HCT116 (cell line): ENCODE data around the gene TCF12. TPM values are rescaled to one million over a fixed set of nuclear protein-coding genes. Genes with fewer than 3 reads are reported as not detected.
"Not testable (repeated sequence)": the region's sequence is repeated elsewhere in the genome, so short reads cannot be mapped to it uniquely, and the experiment has no call there.

Experiments
- ATAC-seq: fragments of 200-7000 bp; cut with Tn5 transposase; 2 replicates; pipeline ENCODE4 v1.9.1; 2020; ENCODE audit warnings: mild to moderate bottlenecking, moderate library complexity
- BruUV-seq: library from RNA; stranded (reverse); fragments of 400-500 nt; replicated peaks from 2 replicates; lab custom pipeline; 2021; lab: Mats Ljungman, UMichigan
- CTCF ChIA-PET: fragments of 300-600 bp; sonication (Branson Sonifier 250); formaldehyde crosslinking; loops from one replicate; lab custom pipeline; 2021; ENCODE audit warnings: antibody characterized with exemption; lab: Charles Lee
- POLR2A ChIA-PET: fragments of 300-600, 350-600 bp; sonication (Branson Sonifier 250); formaldehyde crosslinking; loops from one replicate; lab custom pipeline; 2021; ENCODE audit warnings: antibody characterized with exemption; lab: Charles Lee
- RAD21 ChIA-PET, 2 experiments: fragments of 300-600 bp; sonication (Branson Sonifier 250); formaldehyde crosslinking; loops; one replicate each; lab custom pipeline; 2023; ENCODE audit warnings: low total read pairs in 2 of 2; ENCODE audit not compliant: uncharacterized antibody in 2 of 2, unreplicated experiment in 2 of 2, low non-redundant PET in 1 of 2; lab: Charles Lee
- DNase-seq: peaks from one replicate; pipeline ENCODE4 v3.0.0-alpha.2; 2010; ENCODE audit warnings: low read depth, low spot score
- H2AFZ ChIP-seq: fragments of 200-600 bp; shearing (Covaris generic), sonication (generic); 2 replicates; pipeline ENCODE4 v1.6.1; 2017; ENCODE audit warnings: low read depth, mixed run types, mixed read lengths, antibody characterized with exemption, low read length; ENCODE audit not compliant: poor library complexity, severe bottlenecking
- H3K27ac ChIP-seq: 2 replicates; pipeline ENCODE4 v1.5.1; 2012; ENCODE audit warnings: low read depth, low read length
- H3K27me3 ChIP-seq: fragments of 200-600 bp; sonication (generic); 2 replicates; pipeline ENCODE4 v1.6.1; 2016; ENCODE audit warnings: mixed run types, low read length, mixed read lengths; ENCODE audit not compliant: insufficient read depth
- H3K36me3 ChIP-seq, 2 experiments: fragments of 200-500 bp in 1 of 2; fragments of 200-600 bp in 1 of 2; sonication (Bioruptor generic) in 1 of 2; sonication (generic) in 1 of 2; 2 replicates each; pipeline versions ENCODE4 v1.5.1 to v1.6.1; 2014 to 2016; ENCODE audit warnings: low read length in 2 of 2, inconsistent platforms in 1 of 2, mixed read lengths in 1 of 2, mixed run types in 1 of 2; ENCODE audit not compliant: insufficient read depth in 2 of 2, control insufficient read depth in 1 of 2
- H3K4me1 ChIP-seq, 2 experiments: fragments of 200-600 bp in 1 of 2; sonication (generic) in 1 of 2; 2 replicates each; pipeline versions ENCODE4 v1.5.1 to v1.6.1; 2012 to 2017; ENCODE audit warnings: low read length in 2 of 2, inconsistent platforms in 1 of 2, mild to moderate bottlenecking in 1 of 2, mixed read lengths in 1 of 2, mixed run types in 1 of 2, moderate library complexity in 1 of 2; ENCODE audit not compliant: insufficient read depth in 2 of 2, control insufficient read depth in 1 of 2
- H3K4me2 ChIP-seq: fragments of 200-600 bp; sonication (generic); 2 replicates; pipeline ENCODE4 v1.6.1; 2017; ENCODE audit warnings: mixed run types, low read length, mixed read lengths
- H3K4me3 ChIP-seq, 2 experiments: fragments of 200-600 bp in 1 of 2; sonication (generic) in 1 of 2; replicated peaks in 1 of 2; 2 replicates each; pipeline ENCODE4 v1.5.1; 2011 to 2016; ENCODE audit warnings: low read length in 2 of 2, control low read depth in 1 of 2, low read depth in 1 of 2, mild to moderate bottlenecking in 1 of 2, mixed read lengths in 1 of 2, mixed run types in 1 of 2
- H3K79me2 ChIP-seq: fragments of 200-600 bp; sonication (generic); 2 replicates; pipeline ENCODE4 v1.6.1; 2017; ENCODE audit warnings: mild to moderate bottlenecking, mixed run types, low read length, moderate library complexity, mixed read lengths; ENCODE audit not compliant: insufficient read depth
- H3K9ac ChIP-seq: fragments of 200-600 bp; sonication (generic); 2 replicates; pipeline ENCODE4 v1.6.1; 2016; ENCODE audit warnings: low read length, mixed read lengths
- H3K9me2 ChIP-seq: fragments of 200-600 bp; sonication (generic), shearing (Covaris generic); 2 replicates; pipeline ENCODE4 v1.6.1; 2017; ENCODE audit warnings: mixed run types, mild to moderate bottlenecking, moderate library complexity; ENCODE audit not compliant: insufficient read depth
- H3K9me3 ChIP-seq, 2 experiments: fragments of 200-500 bp in 1 of 2; fragments of 200-600 bp in 1 of 2; sonication (Bioruptor generic) in 1 of 2; sonication (generic) in 1 of 2; 2 replicates each; pipeline ENCODE4 v1.6.1; 2014 to 2017; ENCODE audit warnings: low read length in 2 of 2, mixed read lengths in 2 of 2, inconsistent platforms in 1 of 2, low read depth in 1 of 2, mild to moderate bottlenecking in 1 of 2, mixed run types in 1 of 2, moderate library complexity in 1 of 2; ENCODE audit not compliant: control insufficient read depth in 1 of 2, insufficient read depth in 1 of 2
- H4K20me1 ChIP-seq: fragments of 200-600 bp; sonication (generic), shearing (Covaris generic); 2 replicates; pipeline ENCODE4 v1.6.1; 2017; ENCODE audit warnings: mixed run types, mild to moderate bottlenecking, moderate library complexity; ENCODE audit not compliant: insufficient read depth
- CEBPB ChIP-seq: IDR thresholded peaks from 2 replicates; pipeline ENCODE4 v1.6.1; 2012; ENCODE audit warnings: low read depth
- JUND ChIP-seq: IDR thresholded peaks from 2 replicates; pipeline ENCODE4 v1.6.1; 2012
- MAX ChIP-seq: IDR thresholded peaks from 2 replicates; pipeline ENCODE4 v1.6.1; 2012
- POLR2A ChIP-seq: IDR thresholded peaks from 2 replicates; pipeline ENCODE4 v1.7.0; 2011; ENCODE audit warnings: borderline replicate concordance; ENCODE audit not compliant: insufficient read depth, insufficient read length; ENCODE audit errors: extremely low read depth
- intact Hi-C: fragments of 100-400 bp; cut with micrococcal nuclease; formaldehyde crosslinking; loops from 2 replicates; pipeline ENCODE4 v1.10.0; 2022
- total RNA-seq: library from RNA; stranded (reverse); gene quantifications from one replicate; pipeline ENCODE4 v1.2.1, GENCODE V29; 2021; ENCODE audit not compliant: unreplicated experiment
- TF ChIP-seq, protein P1 (sequence below): IDR thresholded peaks from 2 replicates; pipeline ENCODE4 v1.6.1; 2012; ENCODE audit warnings: low read depth

Gene TCF12
- total RNA-seq, 1 experiment from 2014 or later = 71.6 TPM

DNA sequence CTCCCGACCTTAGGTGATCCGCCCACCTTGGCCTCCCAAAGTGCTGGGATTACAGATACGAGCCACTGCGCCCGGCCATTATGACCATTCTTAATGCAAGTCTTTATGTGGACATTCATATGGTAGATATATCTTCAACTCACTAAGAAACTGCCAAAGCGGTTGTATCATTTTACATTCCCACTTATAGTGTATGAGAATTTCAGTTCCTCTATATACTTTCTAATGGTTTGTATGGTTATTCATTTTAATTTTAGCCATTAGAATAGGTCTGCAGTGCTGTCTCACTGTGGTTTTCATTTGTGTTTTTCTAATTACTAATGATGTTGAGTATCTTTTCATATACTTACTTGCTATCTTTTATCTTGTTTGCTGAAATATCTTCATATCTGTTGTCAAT lies 32.5 kb downstream of the TCF12 start (continued):
- TF ChIP-seq, protein P1, sequence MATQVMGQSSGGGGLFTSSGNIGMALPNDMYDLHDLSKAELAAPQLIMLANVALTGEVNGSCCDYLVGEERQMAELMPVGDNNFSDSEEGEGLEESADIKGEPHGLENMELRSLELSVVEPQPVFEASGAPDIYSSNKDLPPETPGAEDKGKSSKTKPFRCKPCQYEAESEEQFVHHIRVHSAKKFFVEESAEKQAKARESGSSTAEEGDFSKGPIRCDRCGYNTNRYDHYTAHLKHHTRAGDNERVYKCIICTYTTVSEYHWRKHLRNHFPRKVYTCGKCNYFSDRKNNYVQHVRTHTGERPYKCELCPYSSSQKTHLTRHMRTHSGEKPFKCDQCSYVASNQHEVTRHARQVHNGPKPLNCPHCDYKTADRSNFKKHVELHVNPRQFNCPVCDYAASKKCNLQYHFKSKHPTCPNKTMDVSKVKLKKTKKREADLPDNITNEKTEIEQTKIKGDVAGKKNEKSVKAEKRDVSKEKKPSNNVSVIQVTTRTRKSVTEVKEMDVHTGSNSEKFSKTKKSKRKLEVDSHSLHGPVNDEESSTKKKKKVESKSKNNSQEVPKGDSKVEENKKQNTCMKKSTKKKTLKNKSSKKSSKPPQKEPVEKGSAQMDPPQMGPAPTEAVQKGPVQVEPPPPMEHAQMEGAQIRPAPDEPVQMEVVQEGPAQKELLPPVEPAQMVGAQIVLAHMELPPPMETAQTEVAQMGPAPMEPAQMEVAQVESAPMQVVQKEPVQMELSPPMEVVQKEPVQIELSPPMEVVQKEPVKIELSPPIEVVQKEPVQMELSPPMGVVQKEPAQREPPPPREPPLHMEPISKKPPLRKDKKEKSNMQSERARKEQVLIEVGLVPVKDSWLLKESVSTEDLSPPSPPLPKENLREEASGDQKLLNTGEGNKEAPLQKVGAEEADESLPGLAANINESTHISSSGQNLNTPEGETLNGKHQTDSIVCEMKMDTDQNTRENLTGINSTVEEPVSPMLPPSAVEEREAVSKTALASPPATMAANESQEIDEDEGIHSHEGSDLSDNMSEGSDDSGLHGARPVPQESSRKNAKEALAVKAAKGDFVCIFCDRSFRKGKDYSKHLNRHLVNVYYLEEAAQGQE = no peak
- no peak for TF ChIP-seq POLR2A

GRCh38 chr15:56953790-56954189 lies 35.3 kb downstream of the TCF12 start:
- H3K9me2 ChIP-seq = no peaks in the 10 kb centered on the region
- H3K4me1 ChIP-seq = no peaks in the 10 kb centered on the region
- peaks cover 87% of the 10 kb centered on the region for H3K79me2 ChIP-seq
- H4K20me1 ChIP-seq = peaks cover 3% of the 10 kb centered on the region; the same call in 1 of the 2 replicates
- no peak overlapping the region for H3K27ac ChIP-seq
- H2AFZ ChIP-seq = no peak overlapping the region
- ATAC-seq (no peak), DNase-seq (no peak)
- BruUV-seq = no TSS peak
- no peaks in the 10 kb centered on the region for H3K9me3 ChIP-seq
- no peak overlapping the region for H3K4me2 ChIP-seq
- H3K9ac ChIP-seq = no peak overlapping the region
- H3K4me3 ChIP-seq = no peak overlapping the region
- intact Hi-C loops = no loop called here
- H3K36me3 ChIP-seq = no peaks in the 10 kb centered on the region
- TF ChIP-seq JUND = no peak
- TF ChIP-seq CEBPB = no peak
- no peak for TF ChIP-seq MAX
- no peaks in the 10 kb centered on the region for H3K27me3 ChIP-seq
- POLR2A ChIA-PET = no interaction called here
- RAD21 ChIA-PET = no interaction called here
- CTCF ChIA-PET = no interaction called here

GRCh38 chr15:56955011-56955410 lies 36.6 kb downstream of the TCF12 start:
- BruUV-seq, H3K27ac ChIP-seq, H3K36me3 ChIP-seq, H2AFZ ChIP-seq, POLR2A ChIA-PET, H4K20me1 ChIP-seq, H3K4me2 ChIP-seq, H3K27me3 ChIP-seq, H3K9me2 ChIP-seq, H3K9me3 ChIP-seq, H3K9ac ChIP-seq, RAD21 ChIA-PET, CTCF ChIA-PET, intact Hi-C loops, ATAC-seq, H3K4me1 ChIP-seq, DNase-seq, H3K4me3 ChIP-seq: not testable (repeated sequence)
- peaks cover 86% of the 10 kb centered on the region for H3K79me2 ChIP-seq
